Measurements from ENCODE around the gene TTC21A.

DNA sequence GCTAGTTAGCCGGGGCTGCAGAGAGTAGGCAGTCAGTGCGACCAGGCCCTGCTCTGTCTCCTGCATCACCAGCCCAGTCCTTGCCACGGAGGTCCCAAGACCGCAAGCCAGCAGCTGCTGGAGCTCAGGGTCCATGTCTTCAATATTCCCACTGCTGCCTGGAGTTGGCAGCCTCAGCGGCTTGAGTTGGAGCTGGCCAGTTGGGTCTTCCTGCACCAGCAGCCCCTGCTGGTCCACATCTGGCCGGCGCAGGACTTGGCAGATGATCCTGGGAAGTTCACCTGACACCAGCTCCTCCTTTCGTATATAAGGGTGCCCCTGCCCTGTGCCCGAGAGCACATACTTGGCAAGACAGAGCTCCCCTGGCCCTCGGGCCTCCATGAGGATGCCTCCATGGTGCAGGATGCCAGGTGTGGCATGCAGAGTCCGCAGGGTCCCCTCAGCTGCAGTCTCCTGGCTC, 79.2 kb downstream of the TTC21A start:
- no peak for TF ChIP-seq CTCF (IDR thresholded peaks at IDR 0.05)
- TF ChIP-seq POLR2A (IDR thresholded peaks at IDR 0.05) = no peak
